HG03159 (cell line): ENCODE results near the gene TEPSIN.

Experiments
- ATAC-seq: cut with Tn5 transposase; IDR thresholded peaks from one replicate; pipeline ENCODE4 v1.9.1; 2021; ENCODE audit warnings: mild to moderate bottlenecking, moderate library complexity; ENCODE audit not compliant: unreplicated experiment

The TEPSIN gene

GRCh38 chr17:81222906-81223761, 15.7 kb downstream of the TEPSIN start, which contains the start of gene CEP131:
Gene CEP131, minus strand, starts transcription at chr17:81222965. Its CDS starts 2,909 bp downstream, at chr17:81220056.
- peak; percentile 89 for ATAC-seq

- ATAC-seq: no peak
Observed at GRCh38 chr17:81222620-81222905, 16.3 kb downstream of the TEPSIN start.

- no peak for ATAC-seq
Observed at GRCh38 chr17:81221842-81222619, 16.8 kb downstream of the TEPSIN start.

- ATAC-seq: no peak
Observed at GRCh38 chr17:81221371-81221841, 17.4 kb downstream of the TEPSIN start.

- no peak for ATAC-seq
Observed at GRCh38 chr17:81219476-81220180, 19.2 kb downstream of the TEPSIN start.

GRCh38 chr17:81218991-81219390, 19.9 kb downstream of the TEPSIN start:
- no peak for ATAC-seq

- ATAC-seq: no peak
Observed at GRCh38 chr17:81218459-81218858, 20.4 kb downstream of the TEPSIN start.

GRCh38 chr17:81217491-81217890, 21.4 kb downstream of the TEPSIN start:
- ATAC-seq: no peak

GRCh38 chr17:81213978-81214377, 24.9 kb downstream of the TEPSIN start:
- no peak for ATAC-seq

GRCh38 chr17:81212365-81212764, 26.5 kb downstream of the TEPSIN start:
- no peak for ATAC-seq

- ATAC-seq: no peak
Observed at GRCh38 chr17:81210868-81211267, 28.0 kb downstream of the TEPSIN start.

GRCh38 chr17:81210466-81210865, 28.4 kb downstream of the TEPSIN start:
- ATAC-seq: no peak

- ATAC-seq: no peak
Observed at GRCh38 chr17:81209141-81209540, 29.7 kb downstream of the TEPSIN start.

- ATAC-seq: no peak
Observed at GRCh38 chr17:81208651-81209050, 30.2 kb downstream of the TEPSIN start.

- no peak for ATAC-seq
Observed at GRCh38 chr17:81207610-81208581, 31.0 kb downstream of the TEPSIN start.

GRCh38 chr17:81206657-81207056, 32.2 kb downstream of the TEPSIN start:
- ATAC-seq: no peak

- no peak for ATAC-seq
Observed at GRCh38 chr17:81206166-81206565, 32.7 kb downstream of the TEPSIN start.

GRCh38 chr17:81204578-81204977, 34.3 kb downstream of the TEPSIN start:
- ATAC-seq: no peak

- no peak for ATAC-seq
Observed at GRCh38 chr17:81203136-81203535, 35.7 kb downstream of the TEPSIN start.

GRCh38 chr17:81202318-81202717, 36.5 kb downstream of the TEPSIN start:
- no peak for ATAC-seq
